WTC11 (cell line): ENCODE measurements around the gene MRPL28. TPM values are rescaled to one million over a fixed set of nuclear protein-coding genes. Genes with fewer than 3 reads are reported as not detected.
A peak's percentile ranks its signal among the peaks of the same experiment; 100 is the strongest.

Source experiments
- ATAC-seq: fragments of 200-7000 bp; cut with Tn5 transposase; 2 replicates; pipeline ENCODE4 v1.10.0; 2021; ENCODE audit warnings: mild to moderate bottlenecking, moderate library complexity
- CTCF ChIA-PET: fragments of 300-600 bp; sonication (Branson Sonifier 250); formaldehyde crosslinking; loops from one replicate; lab custom pipeline; 2021; ENCODE audit warnings: antibody characterized with exemption; lab: Charles Lee
- POLR2A ChIA-PET: fragments of 350-600 bp; sonication (Branson Sonifier 250); formaldehyde crosslinking; loops from one replicate; lab custom pipeline; 2021; ENCODE audit warnings: antibody characterized with exemption; lab: Charles Lee
- DNase-seq: peaks from one replicate; pipeline ENCODE4 v3.0.0; 2021; ENCODE audit warnings: low spot score
- H3K27ac Mint-ChIP-seq: 2 replicates; pipeline ENCODE4 v1.8.0; 2021; ENCODE audit warnings: mixed read lengths
- H3K27me3 Mint-ChIP-seq: 2 replicates; pipeline ENCODE4 v1.8.0; 2021; ENCODE audit warnings: low read depth, mild to moderate bottlenecking, moderate library complexity, mixed read lengths
- H3K36me3 Mint-ChIP-seq: 2 replicates; pipeline ENCODE4 v1.8.0; 2021; ENCODE audit warnings: mixed read lengths
- H3K4me1 Mint-ChIP-seq: 2 replicates; pipeline ENCODE4 v1.8.0; 2022; ENCODE audit warnings: mixed read lengths
- H3K4me3 Mint-ChIP-seq: 2 replicates; pipeline ENCODE4 v1.8.0; 2021; ENCODE audit warnings: mild to moderate bottlenecking, moderate library complexity, mixed read lengths
- H3K9me3 Mint-ChIP-seq: 2 replicates; pipeline ENCODE4 v1.8.0; 2021; ENCODE audit warnings: mixed read lengths
- FOXP1 ChIP-seq: sonication (generic); formaldehyde crosslinking; IDR thresholded peaks from 2 replicates; pipeline ENCODE4 v1.8.0; 2022; ENCODE audit warnings: missing genetic modification reagents, mild to moderate bottlenecking, moderate library complexity, borderline replicate concordance
- NFATC4 ChIP-seq: fragments of 250-450 bp; sonication (Bioruptor Pico); IDR thresholded peaks from 2 replicates; pipeline ENCODE4 v1.9.0; 2021; ENCODE audit warnings: mild to moderate bottlenecking
- RORB ChIP-seq: fragments of 250-450 bp; sonication (Bioruptor Pico); IDR thresholded peaks from 2 replicates; pipeline ENCODE4 v1.9.0; 2021; ENCODE audit warnings: mild to moderate bottlenecking
- TCF7 ChIP-seq: sonication (generic); formaldehyde crosslinking; IDR thresholded peaks from 2 replicates; pipeline ENCODE4 v1.8.0; 2022; ENCODE audit warnings: mild to moderate bottlenecking, low read depth, missing genetic modification reagents, moderate library complexity
- ZNF416 ChIP-seq: fragments of 250-450 bp; sonication (Bioruptor Pico); IDR thresholded peaks from 2 replicates; pipeline ENCODE4 v1.9.0; 2021; ENCODE audit warnings: mild to moderate bottlenecking, inconsistent platforms
- total RNA-seq: library from RNA; stranded (reverse); gene quantifications from 3 replicates; pipeline ENCODE4 v1.2.3, GENCODE V29; 2021
- TF ChIP-seq, protein P1 (sequence below): sonication (generic); formaldehyde crosslinking; IDR thresholded peaks from 2 replicates; pipeline ENCODE4 v1.8.0; 2023; ENCODE audit warnings: missing genetic modification reagents
- TF ChIP-seq, protein P2 (sequence below): fragments of 250-450 bp; sonication (Bioruptor Pico); IDR thresholded peaks from 2 replicates; pipeline ENCODE4 v1.9.0; 2021; ENCODE audit warnings: mild to moderate bottlenecking, borderline replicate concordance
- TF ChIP-seq, protein P3 (sequence below): sonication (generic); formaldehyde crosslinking; IDR thresholded peaks from 2 replicates; pipeline ENCODE4 v1.8.0; 2022; ENCODE audit warnings: missing genetic modification reagents
- TF ChIP-seq, protein P4 (sequence below): sonication (generic); formaldehyde crosslinking; IDR thresholded peaks from 2 replicates; pipeline ENCODE4 v1.8.1; 2022; ENCODE audit warnings: mild to moderate bottlenecking, missing genetic modification reagents, moderate library complexity, borderline replicate concordance
- TF ChIP-seq, protein P5 (sequence below): fragments of 250-450 bp; sonication (Bioruptor Pico); IDR thresholded peaks from 2 replicates; pipeline ENCODE4 v1.9.0; 2021; ENCODE audit warnings: moderate library complexity, mild to moderate bottlenecking, inconsistent platforms, borderline replicate concordance
- TF ChIP-seq, protein P6 (sequence below): fragments of 250-450 bp; sonication (Bioruptor Pico); IDR thresholded peaks from 2 replicates; pipeline ENCODE4 v1.9.0; 2021; ENCODE audit warnings: mild to moderate bottlenecking
- TF ChIP-seq, protein P7 (sequence below): fragments of 250-450 bp; sonication (Bioruptor Pico); conservative IDR thresholded peaks from 2 replicates; pipeline ENCODE4 v1.9.0; 2021; ENCODE audit warnings: mild to moderate bottlenecking
- TF ChIP-seq, protein P8 (sequence below): fragments of 250-450 bp; sonication (Bioruptor Pico); IDR thresholded peaks from 2 replicates; pipeline ENCODE4 v2.1.2; 2022; ENCODE audit warnings: mild to moderate bottlenecking, moderate library complexity

Gene MRPL28
- total RNA-seq, 1 experiment from 2014 or later, result 119 TPM

DNA sequence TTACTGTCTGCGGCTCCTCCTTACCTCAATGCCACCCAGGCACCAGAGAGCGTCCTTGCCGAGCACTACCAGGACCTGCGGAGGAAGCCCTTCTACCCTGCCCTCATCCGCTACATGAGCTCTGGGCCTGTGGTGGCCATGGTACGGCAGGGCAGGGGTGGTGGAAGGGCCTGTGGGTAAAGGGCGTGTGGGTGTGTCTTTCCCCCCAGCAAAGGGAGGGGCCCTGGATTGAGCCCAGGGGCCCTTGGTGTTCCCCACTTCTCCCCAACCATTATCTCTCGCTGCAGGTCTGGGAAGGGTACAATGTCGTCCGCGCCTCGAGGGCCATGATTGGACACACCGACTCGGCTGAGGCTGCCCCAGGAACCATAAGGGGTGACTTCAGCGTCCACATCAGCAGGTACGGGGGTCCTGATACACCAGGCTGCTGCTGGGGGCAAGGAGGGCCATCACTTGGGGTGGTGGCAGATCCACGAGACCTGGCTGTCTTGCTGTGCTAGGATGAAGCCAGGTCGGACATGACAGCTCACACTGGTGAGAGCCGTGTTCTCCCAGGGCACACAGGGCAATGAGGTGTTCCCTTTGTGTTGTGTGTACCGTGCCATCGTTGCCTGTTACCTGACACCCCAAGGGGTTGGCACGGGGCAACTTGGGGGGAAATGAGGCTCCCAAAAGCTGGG, 29.1 kb upstream of the MRPL28 start:
- CTCF ChIA-PET, result no interaction called here
- peaks cover 3% of the 10 kb centered on the region; the same call in 1 of the 2 replicates for H3K27me3 Mint-ChIP-seq
- H3K36me3 Mint-ChIP-seq, result peaks cover 5% of the 10 kb centered on the region; the same call in 1 of the 2 replicates
- H3K4me3 Mint-ChIP-seq, result peak overlapping the region; percentile 67
- TF ChIP-seq NFATC4 (CRISPR knock-in tag) (no peak), RORB (CRISPR knock-in tag) (no peak), FOXP1 (CRISPR knock-in tag) (no peak), ZNF416 (CRISPR knock-in tag) (no peak), TCF7 (CRISPR knock-in tag) (no peak)
- TF ChIP-seq, protein P1, sequence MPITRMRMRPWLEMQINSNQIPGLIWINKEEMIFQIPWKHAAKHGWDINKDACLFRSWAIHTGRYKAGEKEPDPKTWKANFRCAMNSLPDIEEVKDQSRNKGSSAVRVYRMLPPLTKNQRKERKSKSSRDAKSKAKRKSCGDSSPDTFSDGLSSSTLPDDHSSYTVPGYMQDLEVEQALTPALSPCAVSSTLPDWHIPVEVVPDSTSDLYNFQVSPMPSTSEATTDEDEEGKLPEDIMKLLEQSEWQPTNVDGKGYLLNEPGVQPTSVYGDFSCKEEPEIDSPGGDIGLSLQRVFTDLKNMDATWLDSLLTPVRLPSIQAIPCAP (CRISPR knock-in tag), result 0 out of 2 replicates have a peak, but pooled peaks have one; percentile 5
- TF ChIP-seq, protein P2, sequence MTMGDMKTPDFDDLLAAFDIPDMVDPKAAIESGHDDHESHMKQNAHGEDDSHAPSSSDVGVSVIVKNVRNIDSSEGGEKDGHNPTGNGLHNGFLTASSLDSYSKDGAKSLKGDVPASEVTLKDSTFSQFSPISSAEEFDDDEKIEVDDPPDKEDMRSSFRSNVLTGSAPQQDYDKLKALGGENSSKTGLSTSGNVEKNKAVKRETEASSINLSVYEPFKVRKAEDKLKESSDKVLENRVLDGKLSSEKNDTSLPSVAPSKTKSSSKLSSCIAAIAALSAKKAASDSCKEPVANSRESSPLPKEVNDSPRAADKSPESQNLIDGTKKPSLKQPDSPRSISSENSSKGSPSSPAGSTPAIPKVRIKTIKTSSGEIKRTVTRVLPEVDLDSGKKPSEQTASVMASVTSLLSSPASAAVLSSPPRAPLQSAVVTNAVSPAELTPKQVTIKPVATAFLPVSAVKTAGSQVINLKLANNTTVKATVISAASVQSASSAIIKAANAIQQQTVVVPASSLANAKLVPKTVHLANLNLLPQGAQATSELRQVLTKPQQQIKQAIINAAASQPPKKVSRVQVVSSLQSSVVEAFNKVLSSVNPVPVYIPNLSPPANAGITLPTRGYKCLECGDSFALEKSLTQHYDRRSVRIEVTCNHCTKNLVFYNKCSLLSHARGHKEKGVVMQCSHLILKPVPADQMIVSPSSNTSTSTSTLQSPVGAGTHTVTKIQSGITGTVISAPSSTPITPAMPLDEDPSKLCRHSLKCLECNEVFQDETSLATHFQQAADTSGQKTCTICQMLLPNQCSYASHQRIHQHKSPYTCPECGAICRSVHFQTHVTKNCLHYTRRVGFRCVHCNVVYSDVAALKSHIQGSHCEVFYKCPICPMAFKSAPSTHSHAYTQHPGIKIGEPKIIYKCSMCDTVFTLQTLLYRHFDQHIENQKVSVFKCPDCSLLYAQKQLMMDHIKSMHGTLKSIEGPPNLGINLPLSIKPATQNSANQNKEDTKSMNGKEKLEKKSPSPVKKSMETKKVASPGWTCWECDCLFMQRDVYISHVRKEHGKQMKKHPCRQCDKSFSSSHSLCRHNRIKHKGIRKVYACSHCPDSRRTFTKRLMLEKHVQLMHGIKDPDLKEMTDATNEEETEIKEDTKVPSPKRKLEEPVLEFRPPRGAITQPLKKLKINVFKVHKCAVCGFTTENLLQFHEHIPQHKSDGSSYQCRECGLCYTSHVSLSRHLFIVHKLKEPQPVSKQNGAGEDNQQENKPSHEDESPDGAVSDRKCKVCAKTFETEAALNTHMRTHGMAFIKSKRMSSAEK (CRISPR knock-in tag), result no peak
- H3K9me3 Mint-ChIP-seq, result no peaks in the 10 kb centered on the region
- POLR2A ChIA-PET, result interaction anchor here (0.9 kb wide), 1 partner anchor 16 kb away, joined by 3 read pairs; no protein-coding TSS in a partner anchor
- DNase-seq (no peak), ATAC-seq (no peak)
- H3K27ac Mint-ChIP-seq, result no peak overlapping the region
- peaks cover 25% of the 10 kb centered on the region for H3K4me1 Mint-ChIP-seq

DNA sequence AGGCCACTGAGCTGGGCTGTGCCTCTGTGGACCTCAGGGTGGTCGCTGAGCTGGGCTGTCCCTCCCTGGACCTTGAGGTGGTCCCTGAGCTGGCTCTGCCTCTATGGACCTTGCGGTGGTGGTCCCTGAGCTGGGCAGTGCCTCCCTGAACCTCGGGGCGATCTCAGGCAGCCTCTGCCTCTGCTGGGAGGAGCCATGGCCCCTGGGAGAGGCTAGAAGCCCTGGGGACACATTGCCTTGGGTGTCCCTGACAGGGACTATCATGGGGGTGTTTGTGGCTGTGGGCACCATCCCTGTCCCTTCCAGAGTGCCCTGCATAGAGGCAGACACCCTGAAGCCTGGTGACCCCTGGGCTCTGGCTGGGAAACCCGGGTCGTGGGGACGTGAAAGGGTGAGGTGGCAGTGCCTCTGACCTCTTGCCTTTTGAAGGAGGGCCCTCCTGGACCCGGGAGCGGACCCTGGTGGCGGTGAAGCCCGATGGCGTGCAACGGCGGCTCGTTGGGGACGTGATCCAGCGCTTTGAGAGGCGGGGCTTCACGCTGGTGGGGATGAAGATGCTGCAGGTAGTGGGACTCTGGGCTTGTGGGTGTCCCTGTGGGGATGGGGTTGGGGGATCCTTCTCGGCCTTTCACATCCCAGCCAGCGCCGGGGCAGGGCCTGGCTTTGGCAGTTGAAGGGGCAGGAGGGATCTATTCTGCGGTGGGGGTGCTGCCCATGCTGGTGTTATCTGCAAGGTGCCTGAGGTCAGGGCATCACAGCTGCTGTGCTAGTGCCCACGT, 28.4 kb upstream of the MRPL28 start:
- ChIA-PET POLR2A (no interaction called here), CTCF (interaction anchor here (0.8 to 1.9 kb wide), 8 partner anchors 8 to 249 kb away, joined by 3 to 10 read pairs (median 3); no protein-coding TSS in a partner anchor)
- H3K36me3 Mint-ChIP-seq, result peaks cover 5% of the 10 kb centered on the region; the same call in 1 of the 2 replicates
- H3K27me3 Mint-ChIP-seq, result peaks cover 3% of the 10 kb centered on the region; the same call in 1 of the 2 replicates
- H3K4me1 Mint-ChIP-seq, result peaks cover 25% of the 10 kb centered on the region
- H3K4me3 Mint-ChIP-seq, result peak overlapping the region; percentile 67
- no peak for ATAC-seq
- H3K27ac Mint-ChIP-seq, result peak overlapping the region; percentile 86
- H3K9me3 Mint-ChIP-seq, result no peaks in the 10 kb centered on the region
- peak; percentile 57 for DNase-seq
- TF ChIP-seq, protein P3, sequence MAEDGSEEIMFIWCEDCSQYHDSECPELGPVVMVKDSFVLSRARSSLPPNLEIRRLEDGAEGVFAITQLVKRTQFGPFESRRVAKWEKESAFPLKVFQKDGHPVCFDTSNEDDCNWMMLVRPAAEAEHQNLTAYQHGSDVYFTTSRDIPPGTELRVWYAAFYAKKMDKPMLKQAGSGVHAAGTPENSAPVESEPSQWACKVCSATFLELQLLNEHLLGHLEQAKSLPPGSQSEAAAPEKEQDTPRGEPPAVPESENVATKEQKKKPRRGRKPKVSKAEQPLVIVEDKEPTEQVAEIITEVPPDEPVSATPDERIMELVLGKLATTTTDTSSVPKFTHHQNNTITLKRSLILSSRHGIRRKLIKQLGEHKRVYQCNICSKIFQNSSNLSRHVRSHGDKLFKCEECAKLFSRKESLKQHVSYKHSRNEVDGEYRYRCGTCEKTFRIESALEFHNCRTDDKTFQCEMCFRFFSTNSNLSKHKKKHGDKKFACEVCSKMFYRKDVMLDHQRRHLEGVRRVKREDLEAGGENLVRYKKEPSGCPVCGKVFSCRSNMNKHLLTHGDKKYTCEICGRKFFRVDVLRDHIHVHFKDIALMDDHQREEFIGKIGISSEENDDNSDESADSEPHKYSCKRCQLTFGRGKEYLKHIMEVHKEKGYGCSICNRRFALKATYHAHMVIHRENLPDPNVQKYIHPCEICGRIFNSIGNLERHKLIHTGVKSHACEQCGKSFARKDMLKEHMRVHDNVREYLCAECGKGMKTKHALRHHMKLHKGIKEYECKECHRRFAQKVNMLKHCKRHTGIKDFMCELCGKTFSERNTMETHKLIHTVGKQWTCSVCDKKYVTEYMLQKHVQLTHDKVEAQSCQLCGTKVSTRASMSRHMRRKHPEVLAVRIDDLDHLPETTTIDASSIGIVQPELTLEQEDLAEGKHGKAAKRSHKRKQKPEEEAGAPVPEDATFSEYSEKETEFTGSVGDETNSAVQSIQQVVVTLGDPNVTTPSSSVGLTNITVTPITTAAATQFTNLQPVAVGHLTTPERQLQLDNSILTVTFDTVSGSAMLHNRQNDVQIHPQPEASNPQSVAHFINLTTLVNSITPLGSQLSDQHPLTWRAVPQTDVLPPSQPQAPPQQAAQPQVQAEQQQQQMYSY (CRISPR knock-in tag), result no peak
- TF ChIP-seq, protein P4, sequence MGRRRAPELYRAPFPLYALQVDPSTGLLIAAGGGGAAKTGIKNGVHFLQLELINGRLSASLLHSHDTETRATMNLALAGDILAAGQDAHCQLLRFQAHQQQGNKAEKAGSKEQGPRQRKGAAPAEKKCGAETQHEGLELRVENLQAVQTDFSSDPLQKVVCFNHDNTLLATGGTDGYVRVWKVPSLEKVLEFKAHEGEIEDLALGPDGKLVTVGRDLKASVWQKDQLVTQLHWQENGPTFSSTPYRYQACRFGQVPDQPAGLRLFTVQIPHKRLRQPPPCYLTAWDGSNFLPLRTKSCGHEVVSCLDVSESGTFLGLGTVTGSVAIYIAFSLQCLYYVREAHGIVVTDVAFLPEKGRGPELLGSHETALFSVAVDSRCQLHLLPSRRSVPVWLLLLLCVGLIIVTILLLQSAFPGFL (CRISPR knock-in tag), result no peak
- TF ChIP-seq, protein P5, sequence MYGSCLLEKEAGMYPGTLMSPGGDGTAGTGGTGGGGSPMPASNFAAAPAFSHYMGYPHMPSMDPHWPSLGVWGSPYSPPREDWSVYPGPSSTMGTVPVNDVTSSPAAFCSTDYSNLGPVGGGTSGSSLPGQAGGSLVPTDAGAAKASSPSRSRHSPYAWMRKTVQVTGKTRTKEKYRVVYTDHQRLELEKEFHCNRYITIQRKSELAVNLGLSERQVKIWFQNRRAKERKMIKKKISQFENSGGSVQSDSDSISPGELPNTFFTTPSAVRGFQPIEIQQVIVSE, result no peak
- TF ChIP-seq, protein P6, sequence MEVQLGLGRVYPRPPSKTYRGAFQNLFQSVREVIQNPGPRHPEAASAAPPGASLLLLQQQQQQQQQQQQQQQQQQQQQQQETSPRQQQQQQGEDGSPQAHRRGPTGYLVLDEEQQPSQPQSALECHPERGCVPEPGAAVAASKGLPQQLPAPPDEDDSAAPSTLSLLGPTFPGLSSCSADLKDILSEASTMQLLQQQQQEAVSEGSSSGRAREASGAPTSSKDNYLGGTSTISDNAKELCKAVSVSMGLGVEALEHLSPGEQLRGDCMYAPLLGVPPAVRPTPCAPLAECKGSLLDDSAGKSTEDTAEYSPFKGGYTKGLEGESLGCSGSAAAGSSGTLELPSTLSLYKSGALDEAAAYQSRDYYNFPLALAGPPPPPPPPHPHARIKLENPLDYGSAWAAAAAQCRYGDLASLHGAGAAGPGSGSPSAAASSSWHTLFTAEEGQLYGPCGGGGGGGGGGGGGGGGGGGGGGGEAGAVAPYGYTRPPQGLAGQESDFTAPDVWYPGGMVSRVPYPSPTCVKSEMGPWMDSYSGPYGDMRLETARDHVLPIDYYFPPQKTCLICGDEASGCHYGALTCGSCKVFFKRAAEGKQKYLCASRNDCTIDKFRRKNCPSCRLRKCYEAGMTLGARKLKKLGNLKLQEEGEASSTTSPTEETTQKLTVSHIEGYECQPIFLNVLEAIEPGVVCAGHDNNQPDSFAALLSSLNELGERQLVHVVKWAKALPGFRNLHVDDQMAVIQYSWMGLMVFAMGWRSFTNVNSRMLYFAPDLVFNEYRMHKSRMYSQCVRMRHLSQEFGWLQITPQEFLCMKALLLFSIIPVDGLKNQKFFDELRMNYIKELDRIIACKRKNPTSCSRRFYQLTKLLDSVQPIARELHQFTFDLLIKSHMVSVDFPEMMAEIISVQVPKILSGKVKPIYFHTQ, result no peak
- TF ChIP-seq, protein P7, sequence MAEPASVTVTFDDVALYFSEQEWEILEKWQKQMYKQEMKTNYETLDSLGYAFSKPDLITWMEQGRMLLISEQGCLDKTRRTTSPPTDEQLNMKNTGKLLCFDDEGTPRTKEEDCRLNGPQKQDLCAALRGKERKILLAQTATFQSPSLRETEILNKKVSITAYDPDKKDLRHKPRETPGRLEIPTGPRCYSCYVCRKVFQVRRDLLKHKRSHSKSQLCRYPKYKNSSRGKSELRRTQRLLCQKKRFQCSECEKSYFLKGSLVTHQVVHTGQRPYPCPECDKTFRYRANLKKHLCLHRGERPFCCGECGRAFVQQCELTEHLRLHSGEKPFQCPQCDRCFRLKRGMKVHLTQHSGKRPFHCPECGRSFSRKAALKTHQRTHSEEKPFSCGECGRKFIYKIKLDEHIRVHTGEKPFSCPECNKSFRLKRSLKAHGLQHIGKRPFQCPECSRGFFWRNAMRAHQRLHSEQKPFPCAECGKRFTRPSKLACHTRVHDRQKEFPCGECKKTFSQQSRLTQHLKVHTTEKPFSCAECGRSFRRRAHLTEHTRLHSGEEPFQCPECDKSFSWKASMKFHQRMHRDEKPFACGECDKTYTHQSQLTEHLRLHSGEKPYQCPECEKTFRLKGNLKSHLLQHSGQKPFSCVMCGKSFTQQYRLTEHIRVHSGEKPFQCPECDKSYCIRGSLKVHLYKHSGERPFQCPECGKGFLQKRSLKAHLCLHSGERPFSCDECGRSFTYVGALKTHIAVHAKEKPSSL (CRISPR knock-in tag), result no peak
- TF ChIP-seq, protein P8, sequence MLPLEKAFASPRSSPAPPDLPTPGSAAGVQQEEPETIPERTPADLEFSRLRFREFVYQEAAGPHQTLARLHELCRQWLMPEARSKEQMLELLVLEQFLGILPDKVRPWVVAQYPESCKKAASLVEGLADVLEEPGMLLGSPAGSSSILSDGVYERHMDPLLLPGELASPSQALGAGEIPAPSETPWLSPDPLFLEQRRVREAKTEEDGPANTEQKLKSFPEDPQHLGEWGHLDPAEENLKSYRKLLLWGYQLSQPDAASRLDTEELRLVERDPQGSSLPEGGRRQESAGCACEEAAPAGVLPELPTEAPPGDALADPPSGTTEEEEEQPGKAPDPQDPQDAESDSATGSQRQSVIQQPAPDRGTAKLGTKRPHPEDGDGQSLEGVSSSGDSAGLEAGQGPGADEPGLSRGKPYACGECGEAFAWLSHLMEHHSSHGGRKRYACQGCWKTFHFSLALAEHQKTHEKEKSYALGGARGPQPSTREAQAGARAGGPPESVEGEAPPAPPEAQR, result no peak
